Panc1 (cell line): ENCODE data around the gene GMCL2. TPM values are rescaled to one million over a fixed set of nuclear protein-coding genes. Genes with fewer than 3 reads are reported as not detected.

ENCODE experiments used
- ATAC-seq: fragments of 200-7000 bp; cut with Tn5 transposase; 2 replicates; pipeline ENCODE4 v1.9.1; 2020; ENCODE audit warnings: mild to moderate bottlenecking, moderate library complexity
- BruUV-seq: library from RNA; stranded (reverse); fragments of 400-500 nt; replicated peaks from 2 replicates; lab custom pipeline; 2021; lab: Mats Ljungman, UMichigan
- CTCF ChIA-PET: fragments of 300-600 bp; sonication (Branson Sonifier 250); formaldehyde crosslinking; loops from one replicate; lab custom pipeline; 2022; ENCODE audit warnings: antibody characterized with exemption; lab: Charles Lee
- POLR2A ChIA-PET: fragments of 300-600 bp; sonication (Branson Sonifier 250); formaldehyde crosslinking; loops from one replicate; lab custom pipeline; 2022; ENCODE audit warnings: antibody characterized with exemption; lab: Charles Lee
- DNase-seq: peaks from one replicate; pipeline ENCODE4 v3.0.0-alpha.2; 2010; ENCODE audit warnings: low read depth, low spot score
- H3K27ac ChIP-seq: 2 replicates; pipeline ENCODE4 v1.5.1; 2011; ENCODE audit warnings: mild to moderate bottlenecking, low read length, inconsistent platforms
- H3K27me3 ChIP-seq: fragments of 200-500 bp; sonication (Bioruptor generic); 2 replicates; pipeline ENCODE4 v1.6.0; 2014; ENCODE audit warnings: low read length, inconsistent platforms; ENCODE audit not compliant: control insufficient read depth, insufficient read depth
- H3K36me3 ChIP-seq: fragments of 200-500 bp; sonication (Bioruptor generic); 2 replicates; pipeline ENCODE4 v1.5.1; 2014; ENCODE audit warnings: inconsistent platforms, mild to moderate bottlenecking, low read length, moderate library complexity; ENCODE audit not compliant: control insufficient read depth, insufficient read depth
- H3K4me1 ChIP-seq: 2 replicates; pipeline ENCODE4 v1.5.1; 2011; ENCODE audit warnings: inconsistent platforms, mild to moderate bottlenecking, low read length, moderate library complexity; ENCODE audit not compliant: control insufficient read depth, insufficient read depth
- H3K4me3 ChIP-seq, 2 experiments: 2 replicates each; pipeline ENCODE4 v1.5.1; 2011 to 2012; ENCODE audit warnings: low read depth in 2 of 2, low read length in 2 of 2, mild to moderate bottlenecking in 2 of 2, inconsistent platforms in 1 of 2, moderate library complexity in 1 of 2
- H3K9me3 ChIP-seq: fragments of 200-500 bp; sonication (Bioruptor generic); 2 replicates; pipeline ENCODE4 v1.5.1; 2014; ENCODE audit warnings: low read depth, mild to moderate bottlenecking, inconsistent platforms, low read length, moderate library complexity; ENCODE audit not compliant: control insufficient read depth, insufficient read depth
- POLR2AphosphoS5 ChIP-seq: IDR thresholded peaks from 2 replicates; pipeline ENCODE4 v1.6.1; 2012; ENCODE audit warnings: mild to moderate bottlenecking, low read depth, low read length, moderate library complexity
- SIN3A ChIP-seq: IDR thresholded peaks from 2 replicates; pipeline ENCODE4 v1.6.1; 2012; ENCODE audit warnings: low read depth, mild to moderate bottlenecking, low read length, moderate library complexity, borderline replicate concordance; ENCODE audit not compliant: insufficient read depth
- TCF7L2 ChIP-seq: IDR thresholded peaks from 2 replicates; pipeline ENCODE4 v1.6.1; 2011; ENCODE audit warnings: mild to moderate bottlenecking, low read depth, low read length, inconsistent platforms
- in situ Hi-C: cut with HindIII; loops from 2 replicates; pipeline ENCODE4 v1.10.0; 2016; ENCODE audit warnings: low sequenced_read_pairs, low pct_unique_long_range_greater_than_20kb
- intact Hi-C: fragments of 100-400 bp; cut with micrococcal nuclease; formaldehyde crosslinking; loops from one replicate; pipeline ENCODE4 v1.10.0; 2022; ENCODE audit not compliant: unreplicated experiment
- total RNA-seq: library from RNA; stranded (reverse); gene quantifications from one replicate; pipeline ENCODE4 v1.2.1, GENCODE V29; 2021; ENCODE audit not compliant: unreplicated experiment
- TF ChIP-seq, protein P1 (sequence below): fragments of 450-650 bp; IDR thresholded peaks from 2 replicates; pipeline ENCODE4 v1.5.1; 2017; ENCODE audit warnings: mild to moderate bottlenecking
- TF ChIP-seq, protein P2 (sequence below), 2 experiments: IDR thresholded peaks; 2 replicates each; pipeline ENCODE4 v1.6.1; 2011 to 2012; ENCODE audit warnings: low read depth in 2 of 2, control low read depth in 1 of 2, low read length in 1 of 2, mild to moderate bottlenecking in 1 of 2, moderate library complexity in 1 of 2; ENCODE audit not compliant: insufficient read depth in 1 of 2

The GMCL2 gene
- total RNA-seq, 1 experiment from 2014 or later: not detected

DNA sequence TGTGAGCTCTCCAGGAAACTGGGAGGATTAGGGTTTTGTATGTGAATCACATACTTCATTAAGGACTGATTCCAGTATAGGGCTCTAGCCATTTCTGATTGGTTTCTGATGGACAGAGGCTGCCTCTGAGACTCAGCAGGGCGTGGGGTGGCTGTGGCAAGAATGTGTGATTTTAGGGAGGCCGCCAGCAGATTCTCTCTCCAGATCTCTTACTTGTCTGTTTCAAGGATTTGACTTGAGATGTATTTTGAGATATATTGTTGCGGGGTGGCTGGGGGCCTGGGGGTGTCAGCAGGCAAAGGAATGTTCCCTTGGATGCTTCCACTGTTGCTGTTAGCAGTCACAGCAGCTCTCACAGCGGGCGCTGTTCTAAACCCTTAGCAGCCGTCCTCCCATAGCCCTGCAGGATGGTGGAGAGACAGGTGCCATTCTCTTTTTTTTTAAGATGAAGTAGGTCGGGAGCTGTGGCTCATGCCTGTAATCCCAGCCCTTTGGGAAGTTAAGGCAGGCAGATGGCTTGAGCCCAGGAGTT is 9.2 kb upstream of the GMCL2 start:
- no peak for ATAC-seq
- CTCF ChIA-PET: interaction anchor here (0.5 to 0.6 kb wide), 2 partner anchors 46 to 135 kb away, joined by 3 to 11 read pairs; no protein-coding TSS in a partner anchor

DNA sequence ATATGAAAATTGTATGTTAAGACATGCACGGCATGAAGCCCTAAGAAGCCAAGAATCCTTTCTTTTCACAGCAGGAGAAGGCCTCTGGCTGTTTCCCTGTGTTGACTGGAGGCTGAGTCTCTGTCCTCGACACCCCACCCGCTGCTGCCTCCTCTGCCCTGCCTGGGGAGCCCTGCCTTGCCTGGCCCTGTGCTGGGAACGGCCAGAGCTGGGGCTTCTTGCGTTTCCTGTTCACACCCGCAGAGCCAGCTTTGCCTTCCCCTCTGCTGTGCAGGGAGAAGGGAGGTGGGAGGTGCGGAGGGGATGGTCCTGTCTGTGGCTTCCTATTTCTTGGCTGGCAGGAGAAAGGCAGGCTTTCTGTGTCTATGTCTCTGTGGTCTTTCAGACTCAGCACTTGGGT is 6.9 kb upstream of the GMCL2 start:
- CTCF ChIA-PET: no interaction called here
- POLR2A ChIA-PET: no interaction called here
- no TSS peak for BruUV-seq

More for the DNA sequence above, 9.2 kb upstream of the GMCL2 start:
- Histone ChIP-seq H3K4me1 (peaks cover 3% of the 10 kb centered on the region; the same call in 1 of the 2 replicates), H3K27ac (no peak overlapping the region), H3K27me3 (no peaks in the 10 kb centered on the region), H3K4me3 (no peak overlapping the region), H3K9me3 (no peaks in the 10 kb centered on the region), H3K36me3 (no peaks in the 10 kb centered on the region)
- DNase-seq: no peak
- POLR2A ChIA-PET: interaction anchor here (0.7 kb wide), 1 partner anchor 16 kb away, joined by 3 read pairs; no protein-coding TSS in a partner anchor
- intact Hi-C loops (no loop called here), in situ Hi-C loops (no loop called here)
- no TSS peak for BruUV-seq
- TF ChIP-seq, protein P1, sequence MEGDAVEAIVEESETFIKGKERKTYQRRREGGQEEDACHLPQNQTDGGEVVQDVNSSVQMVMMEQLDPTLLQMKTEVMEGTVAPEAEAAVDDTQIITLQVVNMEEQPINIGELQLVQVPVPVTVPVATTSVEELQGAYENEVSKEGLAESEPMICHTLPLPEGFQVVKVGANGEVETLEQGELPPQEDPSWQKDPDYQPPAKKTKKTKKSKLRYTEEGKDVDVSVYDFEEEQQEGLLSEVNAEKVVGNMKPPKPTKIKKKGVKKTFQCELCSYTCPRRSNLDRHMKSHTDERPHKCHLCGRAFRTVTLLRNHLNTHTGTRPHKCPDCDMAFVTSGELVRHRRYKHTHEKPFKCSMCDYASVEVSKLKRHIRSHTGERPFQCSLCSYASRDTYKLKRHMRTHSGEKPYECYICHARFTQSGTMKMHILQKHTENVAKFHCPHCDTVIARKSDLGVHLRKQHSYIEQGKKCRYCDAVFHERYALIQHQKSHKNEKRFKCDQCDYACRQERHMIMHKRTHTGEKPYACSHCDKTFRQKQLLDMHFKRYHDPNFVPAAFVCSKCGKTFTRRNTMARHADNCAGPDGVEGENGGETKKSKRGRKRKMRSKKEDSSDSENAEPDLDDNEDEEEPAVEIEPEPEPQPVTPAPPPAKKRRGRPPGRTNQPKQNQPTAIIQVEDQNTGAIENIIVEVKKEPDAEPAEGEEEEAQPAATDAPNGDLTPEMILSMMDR: no peak
- TF ChIP-seq SIN3A (no peak), TCF7L2 (no peak), POLR2AphosphoS5 (no peak)
- TF ChIP-seq, protein P2, sequence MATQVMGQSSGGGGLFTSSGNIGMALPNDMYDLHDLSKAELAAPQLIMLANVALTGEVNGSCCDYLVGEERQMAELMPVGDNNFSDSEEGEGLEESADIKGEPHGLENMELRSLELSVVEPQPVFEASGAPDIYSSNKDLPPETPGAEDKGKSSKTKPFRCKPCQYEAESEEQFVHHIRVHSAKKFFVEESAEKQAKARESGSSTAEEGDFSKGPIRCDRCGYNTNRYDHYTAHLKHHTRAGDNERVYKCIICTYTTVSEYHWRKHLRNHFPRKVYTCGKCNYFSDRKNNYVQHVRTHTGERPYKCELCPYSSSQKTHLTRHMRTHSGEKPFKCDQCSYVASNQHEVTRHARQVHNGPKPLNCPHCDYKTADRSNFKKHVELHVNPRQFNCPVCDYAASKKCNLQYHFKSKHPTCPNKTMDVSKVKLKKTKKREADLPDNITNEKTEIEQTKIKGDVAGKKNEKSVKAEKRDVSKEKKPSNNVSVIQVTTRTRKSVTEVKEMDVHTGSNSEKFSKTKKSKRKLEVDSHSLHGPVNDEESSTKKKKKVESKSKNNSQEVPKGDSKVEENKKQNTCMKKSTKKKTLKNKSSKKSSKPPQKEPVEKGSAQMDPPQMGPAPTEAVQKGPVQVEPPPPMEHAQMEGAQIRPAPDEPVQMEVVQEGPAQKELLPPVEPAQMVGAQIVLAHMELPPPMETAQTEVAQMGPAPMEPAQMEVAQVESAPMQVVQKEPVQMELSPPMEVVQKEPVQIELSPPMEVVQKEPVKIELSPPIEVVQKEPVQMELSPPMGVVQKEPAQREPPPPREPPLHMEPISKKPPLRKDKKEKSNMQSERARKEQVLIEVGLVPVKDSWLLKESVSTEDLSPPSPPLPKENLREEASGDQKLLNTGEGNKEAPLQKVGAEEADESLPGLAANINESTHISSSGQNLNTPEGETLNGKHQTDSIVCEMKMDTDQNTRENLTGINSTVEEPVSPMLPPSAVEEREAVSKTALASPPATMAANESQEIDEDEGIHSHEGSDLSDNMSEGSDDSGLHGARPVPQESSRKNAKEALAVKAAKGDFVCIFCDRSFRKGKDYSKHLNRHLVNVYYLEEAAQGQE (IDR thresholded peaks at IDR 0.05; ENCODE audit: insufficient read depth in 1 of 2, low read depth in 2 of 2, low read length in 1 of 2): no peak

More for the DNA sequence above, 6.9 kb upstream of the GMCL2 start:
- Histone ChIP-seq H3K36me3 (no peaks in the 10 kb centered on the region), H3K9me3 (no peaks in the 10 kb centered on the region), H3K4me3 (no peak overlapping the region), H3K27me3 (no peaks in the 10 kb centered on the region), H3K27ac (no peak overlapping the region), H3K4me1 (no peaks in the 10 kb centered on the region)
- TF ChIP-seq, protein P1: no peak
- TF ChIP-seq, protein P2 (IDR thresholded peaks at IDR 0.05; ENCODE audit: insufficient read depth in 1 of 2, low read depth in 2 of 2, low read length in 1 of 2): no peak
- TF ChIP-seq TCF7L2: no peak
- TF ChIP-seq SIN3A: no peak
- no peak for TF ChIP-seq POLR2AphosphoS5
- ATAC-seq: no peak
- intact Hi-C loops (no loop called here), in situ Hi-C loops (no loop called here)
- DNase-seq: no peak
